PC-9 (cell line): ENCODE data around the gene KPNA6.

ENCODE experiments used
- EZH2 ChIP-seq: fragments of 200-600 bp; sonication (generic); IDR thresholded peaks from 2 replicates; pipeline ENCODE4 v1.8.0; 2017; ENCODE audit warnings: antibody characterized with exemption, low read depth
- TF ChIP-seq, protein P1 (sequence below): fragments of 200-600 bp; sonication (generic); conservative IDR thresholded peaks from 2 replicates; pipeline ENCODE4 v1.6.1; 2017; ENCODE audit warnings: mixed run types, antibody characterized with exemption, mild to moderate bottlenecking, moderate library complexity

DNA sequence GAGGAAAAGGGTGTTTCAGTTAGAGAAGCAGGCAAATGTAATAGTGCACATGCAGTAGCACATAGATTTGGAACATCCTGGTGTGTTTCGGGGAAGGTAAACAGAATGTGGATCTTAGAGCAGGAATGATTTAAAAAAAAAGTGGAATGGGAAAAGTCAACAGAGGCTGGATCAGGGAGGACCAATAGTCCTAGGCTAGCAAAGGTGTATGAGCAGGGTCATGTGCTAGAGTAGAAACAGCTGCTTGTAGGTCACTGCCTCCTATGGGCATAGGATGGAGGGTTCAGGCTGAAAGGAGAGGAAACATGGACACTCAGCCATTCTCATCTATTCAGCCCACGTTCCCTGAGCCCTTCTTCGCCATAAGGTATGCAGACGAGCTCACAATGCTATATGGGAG lies 3.7 kb upstream of the KPNA6 start:
- TF ChIP-seq, protein P1, sequence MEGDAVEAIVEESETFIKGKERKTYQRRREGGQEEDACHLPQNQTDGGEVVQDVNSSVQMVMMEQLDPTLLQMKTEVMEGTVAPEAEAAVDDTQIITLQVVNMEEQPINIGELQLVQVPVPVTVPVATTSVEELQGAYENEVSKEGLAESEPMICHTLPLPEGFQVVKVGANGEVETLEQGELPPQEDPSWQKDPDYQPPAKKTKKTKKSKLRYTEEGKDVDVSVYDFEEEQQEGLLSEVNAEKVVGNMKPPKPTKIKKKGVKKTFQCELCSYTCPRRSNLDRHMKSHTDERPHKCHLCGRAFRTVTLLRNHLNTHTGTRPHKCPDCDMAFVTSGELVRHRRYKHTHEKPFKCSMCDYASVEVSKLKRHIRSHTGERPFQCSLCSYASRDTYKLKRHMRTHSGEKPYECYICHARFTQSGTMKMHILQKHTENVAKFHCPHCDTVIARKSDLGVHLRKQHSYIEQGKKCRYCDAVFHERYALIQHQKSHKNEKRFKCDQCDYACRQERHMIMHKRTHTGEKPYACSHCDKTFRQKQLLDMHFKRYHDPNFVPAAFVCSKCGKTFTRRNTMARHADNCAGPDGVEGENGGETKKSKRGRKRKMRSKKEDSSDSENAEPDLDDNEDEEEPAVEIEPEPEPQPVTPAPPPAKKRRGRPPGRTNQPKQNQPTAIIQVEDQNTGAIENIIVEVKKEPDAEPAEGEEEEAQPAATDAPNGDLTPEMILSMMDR, result no peak
- TF ChIP-seq EZH2, result no peak
